Stimulated activated CD4-positive, alpha-beta T cell treated with anti-CD3 and anti-CD28 coated beads, Interleukin-12 subunit alpha, Interleukin-12 subunit beta, amount 100 ng/mL, for 4 hours (primary cell): Measurements from ENCODE around the gene NRXN3.

Source experiments
- DNase-seq: peaks from one replicate; pipeline ENCODE4 v3.0.0-alpha.2; 2020

Gene NRXN3

GRCh38 chr14:79278286-79278797 lies 1108.2 kb downstream of the NRXN3 start:
- DNase-seq, result no peak

- no peak for DNase-seq
These were observed 1108.8 kb downstream of the NRXN3 start for GRCh38 chr14:79278798-79279644.

GRCh38 chr14:79279645-79280597 lies 1109.7 kb downstream of the NRXN3 start:
- no peak for DNase-seq

GRCh38 chr14:79281244-79282152 lies 1111.3 kb downstream of the NRXN3 start:
- no peak for DNase-seq

DNA sequence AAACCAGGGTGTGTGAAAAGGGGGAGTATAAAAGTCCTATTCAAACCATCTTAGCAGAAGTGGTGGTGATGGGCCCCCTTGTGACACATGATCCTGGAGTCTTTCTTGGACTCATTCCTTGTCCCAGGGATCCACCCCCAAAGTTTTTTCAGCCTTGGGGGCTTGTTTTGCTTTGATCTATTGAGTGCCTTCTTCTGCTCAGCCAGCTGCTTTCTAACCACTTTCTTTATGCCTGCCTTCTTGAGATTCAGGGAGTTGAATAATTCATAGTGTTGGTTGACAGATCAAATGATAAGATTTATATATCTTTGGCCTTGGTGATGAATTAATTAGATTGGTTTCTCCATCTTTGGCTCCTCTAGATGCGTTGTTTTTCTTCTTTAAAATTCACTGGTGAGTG lies 1114.4 kb downstream of the NRXN3 start:
- DNase-seq, result no peak

DNA sequence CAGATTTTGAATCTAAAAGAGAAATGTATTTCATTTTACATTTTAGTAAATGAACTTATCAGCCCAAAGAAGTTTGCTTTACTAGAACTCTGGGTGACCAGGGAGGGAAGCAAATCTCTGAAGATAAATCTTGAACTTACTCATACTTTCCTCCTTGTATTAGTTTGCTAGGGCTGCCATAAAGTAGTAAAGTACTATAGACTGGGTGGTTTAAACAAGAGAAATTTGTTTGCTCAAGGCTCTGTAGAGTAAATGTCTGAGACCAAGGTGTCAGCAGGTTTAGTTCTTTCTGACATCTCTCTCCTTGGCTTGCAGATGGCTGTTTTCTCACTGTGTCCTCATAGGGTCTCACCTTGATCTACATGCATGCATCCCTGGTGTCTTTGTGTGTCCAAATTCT lies 1115.1 kb downstream of the NRXN3 start:
- no peak for DNase-seq

DNA sequence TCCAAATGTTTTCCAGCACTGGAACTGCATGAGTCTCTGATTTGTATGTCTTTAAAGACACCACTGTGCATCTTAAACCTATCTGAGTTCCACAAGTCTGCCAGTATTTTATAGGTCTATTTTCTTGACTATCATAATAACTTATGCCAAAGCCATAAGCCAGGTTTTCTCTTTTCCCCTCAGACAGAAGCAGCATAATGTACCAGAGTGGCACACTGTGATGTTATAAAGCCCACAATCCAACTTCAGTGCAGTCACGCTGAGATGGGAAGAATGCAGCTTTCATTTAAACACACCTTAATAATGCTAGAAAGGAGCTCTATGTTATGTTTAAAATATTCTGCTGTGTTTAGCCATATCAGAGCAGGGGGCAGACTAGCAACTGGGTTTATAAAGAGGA lies 1117.8 kb downstream of the NRXN3 start:
- no peak for DNase-seq

GRCh38 chr14:79293482-79294177 lies 1123.5 kb downstream of the NRXN3 start:
- no peak for DNase-seq

DNA sequence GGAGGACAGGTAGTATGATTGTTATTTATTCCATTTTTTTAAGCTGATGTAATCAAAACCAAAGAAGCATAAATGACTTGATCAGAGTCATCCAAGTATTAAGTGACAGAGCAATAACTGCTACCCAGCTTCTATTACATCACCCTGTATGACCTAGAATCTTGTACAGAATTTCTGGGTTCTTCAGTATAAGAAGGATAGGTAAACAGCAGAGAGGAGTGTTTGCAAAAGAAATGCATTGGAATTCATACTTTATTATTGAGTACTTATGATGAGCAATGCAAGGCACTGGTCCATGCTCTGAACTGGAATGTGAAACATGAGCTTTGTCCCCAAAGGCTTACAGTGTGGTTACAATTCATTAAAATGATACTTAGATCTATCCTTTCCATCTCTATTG lies 1124.3 kb downstream of the NRXN3 start:
- DNase-seq, result no peak

- DNase-seq, result no peak
These were observed 1125.2 kb downstream of the NRXN3 start for GRCh38 chr14:79295385-79295784.

- DNase-seq, result no peak
These were observed 1128.2 kb downstream of the NRXN3 start for GRCh38 chr14:79298373-79298772.

DNA sequence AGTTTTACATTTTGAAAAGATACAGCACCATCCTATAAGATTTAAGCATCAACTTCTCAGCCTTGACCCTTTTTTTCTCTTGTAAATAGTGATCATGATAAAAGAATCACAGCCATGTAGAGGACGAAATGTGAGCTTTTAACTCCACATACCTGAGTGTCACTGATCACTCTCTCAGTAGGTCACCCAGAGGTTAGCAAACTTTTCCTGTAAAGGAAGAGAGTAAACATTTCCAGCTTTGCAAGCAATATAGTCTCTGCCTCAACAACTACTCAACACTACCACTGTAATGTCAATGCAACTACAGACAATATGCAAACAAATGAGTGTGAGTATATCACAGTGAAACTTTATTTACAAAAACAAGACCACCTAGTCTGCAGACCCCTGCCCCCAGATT lies 1129.0 kb downstream of the NRXN3 start:
- no peak for DNase-seq

DNA sequence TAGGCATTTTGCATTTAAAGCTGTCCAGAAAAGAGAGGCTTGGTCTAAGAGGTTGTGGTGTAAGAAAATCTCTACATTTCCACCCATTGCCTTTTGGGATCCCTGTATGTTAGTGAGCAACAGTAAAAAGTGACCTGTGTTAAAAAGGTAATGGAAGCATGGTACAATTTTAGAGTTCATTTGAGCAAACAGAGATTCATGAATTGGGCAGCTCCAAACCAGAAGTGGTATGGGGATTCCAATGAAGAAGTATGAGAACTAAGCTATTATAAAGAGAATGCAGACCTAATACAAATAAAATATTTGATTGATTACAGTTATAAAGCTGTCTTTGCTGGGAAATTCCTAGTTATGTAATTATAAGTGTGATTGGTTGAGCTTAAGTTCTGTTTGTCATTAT lies 1134.1 kb downstream of the NRXN3 start:
- no peak for DNase-seq

- DNase-seq, result no peak
These were observed 1136.4 kb downstream of the NRXN3 start for GRCh38 chr14:79306546-79306945.

DNA sequence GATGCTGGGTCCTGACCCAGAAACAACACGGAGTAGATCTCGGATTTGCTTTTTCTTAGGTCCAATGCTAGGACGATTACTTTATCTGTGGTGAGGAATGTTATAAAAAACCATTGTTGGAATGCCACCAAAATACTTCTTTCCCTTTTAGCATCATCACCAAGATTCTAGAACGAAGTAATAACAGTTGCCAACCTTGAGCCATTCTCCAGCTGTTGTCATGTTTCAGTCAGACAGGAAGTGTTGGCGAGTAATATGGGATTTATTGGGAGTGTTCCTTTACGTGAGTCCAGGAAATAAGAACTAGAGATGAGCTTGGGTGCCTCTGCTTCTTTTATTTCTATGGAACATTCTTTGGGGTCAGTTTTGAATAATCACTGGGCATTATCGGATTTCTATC lies 1148.2 kb downstream of the NRXN3 start:
- no peak for DNase-seq

DNA sequence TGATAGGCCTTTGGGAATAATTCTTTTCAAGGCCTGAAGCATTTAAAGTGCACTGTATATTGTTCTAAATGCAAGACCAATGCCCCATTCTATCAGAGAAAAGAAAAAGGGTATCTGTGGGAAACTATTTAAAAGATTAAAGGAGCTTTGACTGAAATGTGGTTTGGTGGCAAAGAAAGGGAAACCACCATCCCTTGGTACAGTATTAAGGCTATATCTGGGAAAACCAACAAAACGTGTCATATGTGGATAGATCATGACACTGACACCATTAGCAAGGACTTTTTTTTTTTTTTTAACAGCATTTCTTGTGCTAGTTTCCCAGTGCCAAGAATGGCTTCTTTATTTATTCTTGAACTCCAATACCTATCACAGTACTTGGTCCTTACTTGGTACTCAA lies 1150.4 kb downstream of the NRXN3 start:
- DNase-seq, result no peak

GRCh38 chr14:79321070-79321469 lies 1150.9 kb downstream of the NRXN3 start:
- DNase-seq, result no peak

GRCh38 chr14:79325071-79325470 lies 1154.9 kb downstream of the NRXN3 start:
- no peak for DNase-seq

GRCh38 chr14:79325557-79325956 lies 1155.4 kb downstream of the NRXN3 start:
- no peak for DNase-seq

GRCh38 chr14:79328863-79329262 lies 1158.7 kb downstream of the NRXN3 start:
- DNase-seq, result no peak

- DNase-seq, result no peak
These were observed 1161.7 kb downstream of the NRXN3 start for GRCh38 chr14:79331830-79332229.
